HFFc6 (cell line): ENCODE measurements around the gene GDNF. TPM values are rescaled to one million over a fixed set of nuclear protein-coding genes. Genes with fewer than 3 reads are reported as not detected.

Experiments used
- DNase-seq: peaks from one replicate; pipeline ENCODE4 v3.0.0-alpha.2; 2018
- H3K27ac Mint-ChIP-seq: 2 replicates; pipeline ENCODE4 v1.8.0; 2020; ENCODE audit warnings: mild to moderate bottlenecking, mixed read lengths
- H3K27me3 Mint-ChIP-seq: 2 replicates; pipeline ENCODE4 v1.8.0; 2021; ENCODE audit warnings: mild to moderate bottlenecking, moderate library complexity, mixed read lengths; ENCODE audit not compliant: insufficient read depth
- H3K36me3 Mint-ChIP-seq: 2 replicates; pipeline ENCODE4 v1.8.0; 2021; ENCODE audit warnings: low read depth, mixed read lengths
- H3K4me1 Mint-ChIP-seq: 2 replicates; pipeline ENCODE4 v1.8.0; 2020; ENCODE audit warnings: low read depth, mixed read lengths
- H3K4me3 Mint-ChIP-seq: 2 replicates; pipeline ENCODE4 v1.8.0; 2020; ENCODE audit warnings: mild to moderate bottlenecking, moderate library complexity, mixed read lengths
- H3K9me3 Mint-ChIP-seq: 2 replicates; pipeline ENCODE4 v1.8.0; 2020; ENCODE audit warnings: mild to moderate bottlenecking, mixed read lengths
- total RNA-seq, 6 experiments: library from RNA; stranded (reverse); fragmentation: NEBNext Ultra II Directional; extraction: Animal tissue kit (Norgen Biotek cat#: 25700); gene quantifications; 2 replicates in 1 of 6; 3 replicates in 5 of 6; pipeline ENCODE4 v1.2.3, GENCODE V29; 2021
- TF ChIP-seq, protein P1 (sequence below): fragments of 200-600 bp; sonication (generic); IDR thresholded peaks from 2 replicates; pipeline ENCODE4 v1.5.0; 2021; ENCODE audit warnings: antibody characterized with exemption, mild to moderate bottlenecking

The GDNF gene
- total RNA-seq, 6 experiments from 2014 or later: 0.85 to 8.3 (median 7.1) TPM

GRCh38 chr5:37847978-37848425 is 8.2 kb upstream of the GDNF start:
- Mint-ChIP-seq H3K36me3 (peaks cover 4% of the 10 kb centered on the region; the same call in 1 of the 2 replicates), H3K27ac (peak overlapping the region; percentile 89), H3K4me1 (peaks cover 42% of the 10 kb centered on the region), H3K4me3 (no peak overlapping the region), H3K9me3 (no peaks in the 10 kb centered on the region), H3K27me3 (no peaks in the 10 kb centered on the region)
- DNase-seq: peak; percentile 63
- TF ChIP-seq, protein P1, sequence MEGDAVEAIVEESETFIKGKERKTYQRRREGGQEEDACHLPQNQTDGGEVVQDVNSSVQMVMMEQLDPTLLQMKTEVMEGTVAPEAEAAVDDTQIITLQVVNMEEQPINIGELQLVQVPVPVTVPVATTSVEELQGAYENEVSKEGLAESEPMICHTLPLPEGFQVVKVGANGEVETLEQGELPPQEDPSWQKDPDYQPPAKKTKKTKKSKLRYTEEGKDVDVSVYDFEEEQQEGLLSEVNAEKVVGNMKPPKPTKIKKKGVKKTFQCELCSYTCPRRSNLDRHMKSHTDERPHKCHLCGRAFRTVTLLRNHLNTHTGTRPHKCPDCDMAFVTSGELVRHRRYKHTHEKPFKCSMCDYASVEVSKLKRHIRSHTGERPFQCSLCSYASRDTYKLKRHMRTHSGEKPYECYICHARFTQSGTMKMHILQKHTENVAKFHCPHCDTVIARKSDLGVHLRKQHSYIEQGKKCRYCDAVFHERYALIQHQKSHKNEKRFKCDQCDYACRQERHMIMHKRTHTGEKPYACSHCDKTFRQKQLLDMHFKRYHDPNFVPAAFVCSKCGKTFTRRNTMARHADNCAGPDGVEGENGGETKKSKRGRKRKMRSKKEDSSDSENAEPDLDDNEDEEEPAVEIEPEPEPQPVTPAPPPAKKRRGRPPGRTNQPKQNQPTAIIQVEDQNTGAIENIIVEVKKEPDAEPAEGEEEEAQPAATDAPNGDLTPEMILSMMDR: no peak

GRCh38 chr5:37846786-37847310 is 7.0 kb upstream of the GDNF start:
- no peak overlapping the region for H3K27ac Mint-ChIP-seq
- H3K36me3 Mint-ChIP-seq: peaks cover 4% of the 10 kb centered on the region; the same call in 1 of the 2 replicates
- DNase-seq: no peak
- no peaks in the 10 kb centered on the region for H3K27me3 Mint-ChIP-seq
- TF ChIP-seq, protein P1: no peak
- peaks cover 42% of the 10 kb centered on the region for H3K4me1 Mint-ChIP-seq
- no peak overlapping the region for H3K4me3 Mint-ChIP-seq
- no peaks in the 10 kb centered on the region for H3K9me3 Mint-ChIP-seq

DNA sequence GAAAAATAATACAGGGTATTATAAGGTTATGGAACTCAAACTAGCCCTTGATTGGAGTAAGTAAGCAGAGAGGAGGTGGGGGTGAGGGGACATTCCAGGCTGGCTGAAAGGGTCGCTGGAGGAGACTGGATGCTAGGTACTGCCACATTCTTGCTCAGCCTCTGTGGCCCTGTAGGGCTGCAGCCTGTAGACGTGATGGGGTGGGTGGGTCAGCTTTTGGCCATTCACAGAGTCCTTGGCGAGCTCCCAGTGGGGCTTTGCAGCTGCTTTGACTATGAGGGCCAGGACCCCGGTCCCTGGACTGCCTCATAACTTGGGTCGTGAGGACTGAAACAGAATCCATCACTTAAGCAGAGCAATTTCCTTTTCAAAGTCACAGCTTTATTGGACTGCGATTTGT is 4.2 kb upstream of the GDNF start:
- Mint-ChIP-seq H3K9me3 (no peaks in the 10 kb centered on the region), H3K27ac (no peak overlapping the region), H3K4me3 (no peak overlapping the region), H3K27me3 (no peaks in the 10 kb centered on the region; the same call in 1 of the 2 replicates), H3K4me1 (peaks cover 35% of the 10 kb centered on the region), H3K36me3 (peaks cover 4% of the 10 kb centered on the region; the same call in 1 of the 2 replicates)
- TF ChIP-seq, protein P1: no peak
- no peak for DNase-seq

DNA sequence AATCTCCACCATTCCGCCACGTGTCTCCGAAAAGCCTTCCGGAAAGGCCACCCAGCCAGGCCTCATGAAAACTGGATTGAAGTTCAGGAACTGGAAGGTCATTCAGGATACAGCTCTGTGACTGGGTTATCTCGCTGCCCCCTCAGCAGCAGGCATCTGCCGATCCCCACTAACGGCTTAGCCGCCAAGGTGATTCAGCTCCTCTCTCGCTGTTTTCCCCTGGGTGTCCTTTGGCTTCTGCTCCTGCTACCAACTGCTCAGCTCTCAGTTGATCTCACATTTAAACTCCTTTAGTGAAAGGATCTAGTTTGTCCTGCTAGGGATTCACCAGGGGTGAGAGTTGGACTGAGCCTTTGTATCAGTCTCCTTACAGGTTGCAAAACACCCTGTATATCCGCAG is 2.2 kb upstream of the GDNF start:
- TF ChIP-seq, protein P1: no peak
- H3K27ac Mint-ChIP-seq: no peak overlapping the region
- peaks cover 5% of the 10 kb centered on the region; the same call in 1 of the 2 replicates for H3K36me3 Mint-ChIP-seq
- no peaks in the 10 kb centered on the region; the same call in 1 of the 2 replicates for H3K27me3 Mint-ChIP-seq
- H3K4me3 Mint-ChIP-seq: no peak overlapping the region
- DNase-seq: no peak
- H3K4me1 Mint-ChIP-seq: peaks cover 31% of the 10 kb centered on the region
- H3K9me3 Mint-ChIP-seq: no peaks in the 10 kb centered on the region

DNA sequence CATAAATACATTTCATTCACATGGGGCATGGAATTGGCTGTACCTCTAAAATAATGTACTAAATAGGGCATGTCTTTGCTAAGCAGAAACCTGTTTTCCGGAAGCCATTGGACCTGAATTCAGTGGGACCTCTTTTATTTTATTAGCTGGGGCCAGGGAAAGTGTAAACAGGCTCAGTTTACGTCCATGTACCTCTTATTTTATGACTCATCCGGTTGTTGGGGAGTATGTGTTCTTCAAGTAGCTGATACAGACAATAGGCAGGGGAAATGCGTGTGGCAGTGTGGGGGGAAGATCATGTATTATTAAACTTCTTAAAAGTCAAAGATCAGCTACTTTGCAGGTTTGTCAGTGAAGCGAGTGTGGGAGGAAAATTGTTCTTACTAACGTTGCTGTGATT is 1.4 kb upstream of the GDNF start:
- Mint-ChIP-seq H3K4me1 (peaks cover 30% of the 10 kb centered on the region), H3K9me3 (no peaks in the 10 kb centered on the region), H3K27ac (peak overlapping the region; percentile 74; the same call in 1 of the 2 replicates), H3K4me3 (peak overlapping the region; percentile 87; the same call in 1 of the 2 replicates), H3K36me3 (peaks cover 5% of the 10 kb centered on the region; the same call in 1 of the 2 replicates), H3K27me3 (no peaks in the 10 kb centered on the region; the same call in 1 of the 2 replicates)
- DNase-seq: no peak
- TF ChIP-seq, protein P1: no peak
